GM12872 (cell line): Measurements from ENCODE around the gene PPA2.

Experiments
- CTCF ChIP-seq: IDR thresholded peaks from 3 replicates; pipeline ENCODE4 v1.5.1; 2011; ENCODE audit warnings: low read depth, mild to moderate bottlenecking, low read length, moderate library complexity; ENCODE audit not compliant: insufficient read depth

The PPA2 gene

GRCh38 chr4:105436414-105436813, 37.4 kb downstream of the PPA2 start:
- no peak for TF ChIP-seq CTCF

- no peak for TF ChIP-seq CTCF
Measured at GRCh38 chr4:105434940-105435339, 38.9 kb downstream of the PPA2 start.

GRCh38 chr4:105433421-105433820, 40.4 kb downstream of the PPA2 start:
- TF ChIP-seq CTCF = no peak

GRCh38 chr4:105432438-105432837, 41.4 kb downstream of the PPA2 start:
- no peak for TF ChIP-seq CTCF

GRCh38 chr4:105430811-105431210, 43.1 kb downstream of the PPA2 start:
- no peak for TF ChIP-seq CTCF

GRCh38 chr4:105426187-105426897, 47.5 kb downstream of the PPA2 start:
- TF ChIP-seq CTCF = no peak

- no peak for TF ChIP-seq CTCF
Measured at GRCh38 chr4:105422207-105422920, 51.5 kb downstream of the PPA2 start.
